H9 (cell line): ENCODE results near the gene GRIA4. TPM values are rescaled to one million over a fixed set of nuclear protein-coding genes. Genes with fewer than 3 reads are reported as not detected.

Experiments used
- DNase-seq: peaks from one replicate; pipeline ENCODE4 v3.0.0-alpha.2; 2017
- H2AFZ ChIP-seq: one replicate; pipeline ENCODE4 v1.6.1; 2013; ENCODE audit warnings: mild to moderate bottlenecking, low read length, control low read depth, moderate library complexity
- H2AK5ac ChIP-seq: 2 replicates; pipeline ENCODE4 v1.6.1; 2013; ENCODE audit warnings: low read length, control low read depth, mixed read lengths; ENCODE audit not compliant: insufficient read length
- H2BK120ac ChIP-seq: one replicate; pipeline ENCODE4 v1.6.1; 2013; ENCODE audit warnings: low read depth, mild to moderate bottlenecking, low read length, control low read depth, inconsistent platforms; ENCODE audit not compliant: poor library complexity, severe bottlenecking
- H2BK12ac ChIP-seq: 2 replicates; pipeline ENCODE4 v1.6.1; 2013; ENCODE audit warnings: low read length, control low read depth, mixed read lengths, low read depth; ENCODE audit not compliant: insufficient read length
- H2BK15ac ChIP-seq: 2 replicates; pipeline ENCODE4 v1.6.1; 2013; ENCODE audit warnings: low read depth, low read length, control low read depth
- H2BK20ac ChIP-seq: one replicate; pipeline ENCODE4 v1.6.1; 2013; ENCODE audit warnings: low read depth, mild to moderate bottlenecking, low read length, control low read depth, inconsistent platforms; ENCODE audit not compliant: poor library complexity, severe bottlenecking
- H2BK5ac ChIP-seq: 2 replicates; pipeline ENCODE4 v1.6.1; 2013; ENCODE audit warnings: low read length, control low read depth, mixed read lengths; ENCODE audit not compliant: insufficient read length
- H3K14ac ChIP-seq: 2 replicates; pipeline ENCODE4 v1.6.1; 2013; ENCODE audit warnings: low read length, control low read depth; ENCODE audit not compliant: insufficient read depth
- H3K18ac ChIP-seq: 2 replicates; pipeline ENCODE4 v1.6.1; 2013; ENCODE audit warnings: low read depth, mild to moderate bottlenecking, mixed read lengths, low read length, control low read depth; ENCODE audit not compliant: insufficient read length
- H3K23ac ChIP-seq: 2 replicates; pipeline ENCODE4 v1.6.1; 2013; ENCODE audit warnings: low read length, control low read depth, mixed read lengths, low read depth; ENCODE audit not compliant: insufficient read length
- H3K23me2 ChIP-seq: 2 replicates; pipeline ENCODE4 v1.6.1; 2013; ENCODE audit warnings: low read depth, mild to moderate bottlenecking, mixed read lengths, low read length, control low read depth; ENCODE audit not compliant: insufficient read length, poor library complexity, severe bottlenecking
- H3K27ac ChIP-seq: 2 replicates; pipeline ENCODE4 v1.5.1; 2013; ENCODE audit warnings: low read length, control low read depth, mixed read lengths, low read depth; ENCODE audit not compliant: insufficient read length
- H3K27me3 ChIP-seq: 2 replicates; pipeline ENCODE4 v1.6.1; 2013; ENCODE audit warnings: low read length, control low read depth, inconsistent platforms; ENCODE audit not compliant: insufficient read depth
- H3K4ac ChIP-seq: 2 replicates; pipeline ENCODE4 v1.6.1; 2013; ENCODE audit warnings: low read depth, mild to moderate bottlenecking, control low read depth, inconsistent platforms, low read length, moderate library complexity
- H3K4me1 ChIP-seq: 2 replicates; pipeline ENCODE4 v1.6.1; 2013; ENCODE audit warnings: low read length, control low read depth, inconsistent platforms; ENCODE audit not compliant: insufficient read depth
- H3K4me2 ChIP-seq: 2 replicates; pipeline ENCODE4 v1.6.1; 2013; ENCODE audit warnings: low read length, control low read depth, mixed read lengths; ENCODE audit not compliant: insufficient read length, insufficient read depth
- H3K56ac ChIP-seq: 2 replicates; pipeline ENCODE4 v1.6.1; 2013; ENCODE audit warnings: low read depth, mild to moderate bottlenecking, mixed read lengths, low read length, control low read depth; ENCODE audit not compliant: insufficient read length
- H3K79me1 ChIP-seq: 2 replicates; pipeline ENCODE4 v1.6.1; 2013; ENCODE audit warnings: low read depth, mild to moderate bottlenecking, moderate library complexity, low read length, control low read depth, inconsistent platforms; ENCODE audit not compliant: insufficient read depth, poor library complexity, severe bottlenecking
- H3K79me2 ChIP-seq: 2 replicates; pipeline ENCODE4 v1.6.1; 2013; ENCODE audit warnings: low read length, control low read depth, inconsistent platforms; ENCODE audit not compliant: insufficient read depth
- H3K9ac ChIP-seq: 2 replicates; pipeline ENCODE4 v1.6.1; 2013; ENCODE audit warnings: low read length, control low read depth, mixed read lengths; ENCODE audit not compliant: insufficient read length; ENCODE audit errors: extremely low read depth
- H3K9me3 ChIP-seq: one replicate; pipeline ENCODE4 v1.6.1; 2013; ENCODE audit warnings: low read depth, low read length, inconsistent platforms; ENCODE audit not compliant: control insufficient read depth
- H3T11ph ChIP-seq: one replicate; pipeline ENCODE4 v1.6.1; 2013; ENCODE audit warnings: mild to moderate bottlenecking, low read length, control low read depth, inconsistent platforms
- H4K20me1 ChIP-seq: one replicate; pipeline ENCODE4 v1.6.1; 2013; ENCODE audit not compliant: control insufficient read depth, insufficient read length, insufficient read depth
- H4K5ac ChIP-seq: 2 replicates; pipeline ENCODE4 v1.6.1; 2013; ENCODE audit warnings: low read depth, mild to moderate bottlenecking, mixed read lengths, low read length, control low read depth; ENCODE audit not compliant: insufficient read length
- H4K8ac ChIP-seq: replicated peaks from 2 replicates; pipeline ENCODE4 v1.6.1; 2013; ENCODE audit warnings: low read length, control low read depth, mixed read lengths, low read depth; ENCODE audit not compliant: insufficient read length
- H4K91ac ChIP-seq: 2 replicates; pipeline ENCODE4 v1.6.1; 2013; ENCODE audit warnings: low read depth, mild to moderate bottlenecking, moderate library complexity, mixed read lengths, low read length, control low read depth; ENCODE audit not compliant: insufficient read length
- H3K27ac Mint-ChIP-seq, 3 experiments: 2 replicates in 2 of 3; 3 replicates in 1 of 3; pipeline ENCODE4 v1.8.0; 2020 to 2021; ENCODE audit warnings: mixed read lengths in 3 of 3, mild to moderate bottlenecking in 1 of 3, moderate library complexity in 1 of 3
- H3K27me3 Mint-ChIP-seq: 2 replicates; pipeline ENCODE4 v1.8.0; 2021; ENCODE audit warnings: low read depth, mild to moderate bottlenecking, moderate library complexity, mixed read lengths
- H3K36me3 Mint-ChIP-seq, 3 experiments: 2 replicates in 2 of 3; 3 replicates in 1 of 3; pipeline ENCODE4 v1.8.0; 2020 to 2021; ENCODE audit warnings: low read depth in 3 of 3, mixed read lengths in 3 of 3; ENCODE audit not compliant: insufficient read depth in 1 of 3
- H3K4me1 Mint-ChIP-seq, 2 experiments: 2 replicates each; pipeline ENCODE4 v1.8.0; 2020; ENCODE audit warnings: mixed read lengths in 2 of 2
- H3K4me3 Mint-ChIP-seq, 2 experiments: 2 replicates in 1 of 2; 3 replicates in 1 of 2; pipeline ENCODE4 v1.8.0; 2020 to 2021; ENCODE audit warnings: mild to moderate bottlenecking in 2 of 2, mixed read lengths in 2 of 2, moderate library complexity in 1 of 2
- H3K9me3 Mint-ChIP-seq, 2 experiments: 2 replicates in 1 of 2; 3 replicates in 1 of 2; pipeline ENCODE4 v1.8.0; 2020; ENCODE audit warnings: mild to moderate bottlenecking in 2 of 2, mixed read lengths in 2 of 2, moderate library complexity in 1 of 2
- CTCF ChIP-seq: fragments of 200-600 bp; sonication (generic); conservative IDR thresholded peaks from 3 replicates; pipeline ENCODE4 v1.8.0; 2021; ENCODE audit warnings: antibody characterized with exemption, mild to moderate bottlenecking
- WGBS: extraction: QIAGEN DNeasy Blood & Tissue Kit; methylation state at CpG from one replicate; pipeline ENCODE4 v1.1.7; 2013; ENCODE audit warnings: missing lambda C conversion rate, low lambda C conversion rate, mixed read lengths; ENCODE audit not compliant: insufficient read length; ENCODE audit errors: extremely low coverage; 5-methylcytosine and 5-hydroxymethylcytosine counted together
- total RNA-seq: library from RNA; stranded (reverse); gene quantifications from 2 replicates; pipeline ENCODE4 v1.2.1, GENCODE V29; 2021

GRIA4 gene
- total RNA-seq, 1 experiment from 2014 or later = 0.83 TPM

- H2BK120ac ChIP-seq = no peak overlapping the region
- TF ChIP-seq CTCF = no peak
- no peak overlapping the region for H2BK12ac ChIP-seq
- no peak overlapping the region for H4K91ac ChIP-seq
- H3K27ac ChIP-seq = no peak overlapping the region
- no peak overlapping the region for H2BK20ac ChIP-seq
- H3K18ac ChIP-seq = no peak overlapping the region
- no peak overlapping the region for H2AFZ ChIP-seq
- no peak overlapping the region for H3K4me2 ChIP-seq
- no peak overlapping the region for H3K23ac ChIP-seq
- no peak overlapping the region for H3K14ac ChIP-seq
- H3K79me2 ChIP-seq = no peaks in the 10 kb centered on the region
- H4K5ac ChIP-seq = no peak overlapping the region
- Mint-ChIP-seq H3K36me3 (no peaks in the 10 kb centered on the region), H3K27me3 (no peaks in the 10 kb centered on the region), H3K9me3 (no peaks in the 10 kb centered on the region), H3K4me3 (no peak overlapping the region), H3K4me1 (no peaks in the 10 kb centered on the region), H3K27ac (no peak overlapping the region)
- no peaks in the 10 kb centered on the region for H4K20me1 ChIP-seq
- no peak overlapping the region for H2BK5ac ChIP-seq
- H2AK5ac ChIP-seq = no peak overlapping the region
- H3K4ac ChIP-seq = no peak overlapping the region
- no peak overlapping the region for H3T11ph ChIP-seq
- H4K8ac ChIP-seq = no peak overlapping the region
- H3K27me3 ChIP-seq = no peaks in the 10 kb centered on the region
- DNase-seq = no peak
- no peak overlapping the region for H2BK15ac ChIP-seq
- H3K9me3 ChIP-seq = no peaks in the 10 kb centered on the region
- no peaks in the 10 kb centered on the region for H3K4me1 ChIP-seq
- no peaks in the 10 kb centered on the region for H3K23me2 ChIP-seq
- H3K79me1 ChIP-seq = no peaks in the 10 kb centered on the region
- WGBS = no CpG with 5 or more reads among the region's 2 CpGs
- H3K9ac ChIP-seq = no peak overlapping the region
- H3K56ac ChIP-seq = no peak overlapping the region
These were observed 96.1 kb downstream of the GRIA4 start for GRCh38 chr11:105705786-105706530.
